ENCODE data around the gene VCL. TPM values are rescaled to one million over a fixed set of nuclear protein-coding genes. Genes with fewer than 3 reads are reported as not detected.
"Not testable (repeated sequence)": the region's sequence is repeated elsewhere in the genome, so short reads cannot be mapped to it uniquely, and the experiment has no call there.

VCL gene
- total and polyA plus RNA-seq, 4 donors: 4.3 to 37.8 (median 17.3) TPM

- no peak for TF ChIP-seq CTCF (IDR thresholded peaks at IDR 0.05; ENCODE audit: low read depth, low read length, missing input control)
These were observed 32.0 kb downstream of the VCL start (continued) for GRCh38 chr10:74029943-74030342.

- not testable (repeated sequence) for H3K27ac ChIP-seq (ENCODE audit: low read depth in 1 of 2, low read length in 2 of 2); H3K9ac ChIP-seq (ENCODE audit: low read depth in 1 of 2, low read length in 2 of 2); H3K36me3 ChIP-seq (ENCODE audit: control insufficient read depth in 4 of 4, insufficient read depth in 3 of 4, low read depth in 1 of 4, low read length in 3 of 4); H3K4me3 ChIP-seq (ENCODE audit: low read depth in 1 of 3, low read length in 3 of 3); H3K27me3 ChIP-seq (ENCODE audit: control insufficient read depth in 4 of 4, insufficient read depth in 4 of 4, low read length in 3 of 4); H3K9me3 ChIP-seq (ENCODE audit: control insufficient read depth in 4 of 4, low read length in 3 of 4); DNase-seq (ENCODE audit: low spot score)
- 34% methylated on average over 1 of the region's 1 CpG for WGBS
- H3K4me1 ChIP-seq (ENCODE audit: control insufficient read depth in 4 of 4, insufficient read depth in 4 of 4, low read length in 3 of 4): peaks cover 0 to 16% (median 14%) of the 10 kb centered on the region in 4 donors
These were observed 34.3 kb downstream of the VCL start for GRCh38 chr10:74032208-74032607.

GRCh38 chr10:74032900-74033655 is 35.2 kb downstream of the VCL start:
- 46% methylated on average over 3 of the region's 3 CpGs for WGBS
- Histone ChIP-seq H3K4me1 (ENCODE audit: control insufficient read depth in 4 of 4, insufficient read depth in 4 of 4, low read length in 3 of 4) (peaks cover 0 to 19% (median 14%) of the 10 kb centered on the region in 4 donors), H3K9me3 (ENCODE audit: control insufficient read depth in 4 of 4, low read length in 3 of 4) (no peaks in the 10 kb centered on the region), H3K36me3 (ENCODE audit: control insufficient read depth in 4 of 4, insufficient read depth in 3 of 4, low read depth in 1 of 4, low read length in 3 of 4) (no peaks in the 10 kb centered on the region), H3K27ac (ENCODE audit: low read depth in 1 of 2, low read length in 2 of 2) (no peak overlapping the region), H3K4me3 (ENCODE audit: low read depth in 1 of 3, low read length in 3 of 3) (no peak overlapping the region), H3K27me3 (ENCODE audit: control insufficient read depth in 4 of 4, insufficient read depth in 4 of 4, low read length in 3 of 4) (no peaks in the 10 kb centered on the region), H3K9ac (ENCODE audit: low read depth in 1 of 2, low read length in 2 of 2) (no peak overlapping the region)
- TF ChIP-seq SP1 (IDR thresholded peaks at IDR 0.05) (peak; percentile 35), EGR1 (IDR thresholded peaks at IDR 0.05; ENCODE audit: low read depth in 2 of 2) (no peak), FOXA1 (IDR thresholded peaks at IDR 0.05) (no peak), REST (IDR thresholded peaks at IDR 0.05) (no peak), TAF1 (conservative IDR thresholded peaks at IDR 0.05) (no peak), HNF4G (IDR thresholded peaks at IDR 0.05) (no peak), MAX (IDR thresholded peaks at IDR 0.05) (peak; percentile 21), GABPA (IDR thresholded peaks at IDR 0.05 in 1 of 2, conservative IDR thresholded peaks at IDR 0.05 in 1 of 2) (no peak), HNF4A (conservative IDR thresholded peaks at IDR 0.05) (peak; percentile 58 to 67), RXRA (IDR thresholded peaks at IDR 0.05) (peak; percentile 63 to 79), FOXA2 (IDR thresholded peaks at IDR 0.05) (peak; percentile 55), NR2F2 (IDR thresholded peaks at IDR 0.05) (no peak), ATF3 (IDR thresholded peaks at IDR 0.05) (no peak), CTCF (IDR thresholded peaks at IDR 0.05; ENCODE audit: low read depth, low read length, missing input control) (no peak), YY1 (IDR thresholded peaks at IDR 0.05) (peak; percentile 55), RAD21 (IDR thresholded peaks at IDR 0.05) (peak; percentile 5 to 14), JUND (IDR thresholded peaks at IDR 0.05) (peak in 1 of 2 donors; percentile 27), ZBTB33 (IDR thresholded peaks at IDR 0.05) (peak; percentile 38)
- no peak for DNase-seq (ENCODE audit: low spot score)
